NCI-H2227 (cell line): ENCODE data around the gene PIH1D2.
"Not testable (repeated sequence)": the region's sequence is repeated elsewhere in the genome, so short reads cannot be mapped to it uniquely, and the experiment has no call there.

ENCODE experiments used
- DNase-seq: peaks from one replicate; lab custom pipeline; 2025; ENCODE audit not compliant: unreplicated experiment; lab: John Stamatoyannopoulos, UW

PIH1D2 gene, protein sequence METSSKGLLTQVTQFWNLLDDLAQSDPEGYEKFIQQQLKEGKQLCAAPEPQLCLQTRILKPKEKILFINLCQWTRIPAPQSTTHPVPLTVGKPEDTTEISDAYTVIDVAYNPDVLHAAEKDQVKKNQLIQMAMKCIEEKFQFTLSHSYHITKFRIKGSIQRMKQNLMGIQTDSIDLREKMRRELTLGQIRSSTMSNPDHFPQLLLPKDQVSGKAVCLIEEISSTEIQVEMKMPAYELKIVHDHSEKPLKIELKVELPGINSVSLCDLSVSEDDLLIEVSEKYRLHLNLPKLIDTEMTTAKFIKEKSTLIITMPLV

GRCh38 chr11:112073941-112074811 lies at the start of gene PIH1D2, which contains the start of gene NKAPD1:
TSS of gene PIH1D2 (minus strand) at chr11:112074017. CDS start at chr11:112073174, 843 bp downstream.
TSS of gene NKAPD1 (plus strand) at chr11:112074299. CDS start at chr11:112075575, 1,276 bp downstream.
- peak; percentile 86 for DNase-seq

DNA sequence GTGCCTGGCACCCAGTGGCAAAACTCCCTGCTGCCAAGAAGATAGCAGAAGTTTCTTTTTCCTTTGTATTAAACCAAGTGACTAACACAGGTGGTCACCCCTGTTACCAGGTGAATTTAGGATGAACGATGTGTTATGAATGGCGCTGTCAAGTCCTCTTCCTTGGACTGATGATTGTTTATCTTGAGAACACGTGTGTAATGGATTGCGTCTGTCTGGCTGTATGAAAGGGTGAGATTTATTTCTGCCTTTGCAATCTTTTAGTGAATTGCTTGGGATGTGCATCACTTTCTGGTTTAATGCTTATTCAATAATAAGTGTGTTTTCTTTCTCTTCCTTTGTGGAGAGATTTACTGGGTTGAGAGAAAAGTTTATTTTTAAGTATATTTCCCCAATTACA lies 49.3 kb upstream of the PIH1D2 start:
- DNase-seq: no peak

DNA sequence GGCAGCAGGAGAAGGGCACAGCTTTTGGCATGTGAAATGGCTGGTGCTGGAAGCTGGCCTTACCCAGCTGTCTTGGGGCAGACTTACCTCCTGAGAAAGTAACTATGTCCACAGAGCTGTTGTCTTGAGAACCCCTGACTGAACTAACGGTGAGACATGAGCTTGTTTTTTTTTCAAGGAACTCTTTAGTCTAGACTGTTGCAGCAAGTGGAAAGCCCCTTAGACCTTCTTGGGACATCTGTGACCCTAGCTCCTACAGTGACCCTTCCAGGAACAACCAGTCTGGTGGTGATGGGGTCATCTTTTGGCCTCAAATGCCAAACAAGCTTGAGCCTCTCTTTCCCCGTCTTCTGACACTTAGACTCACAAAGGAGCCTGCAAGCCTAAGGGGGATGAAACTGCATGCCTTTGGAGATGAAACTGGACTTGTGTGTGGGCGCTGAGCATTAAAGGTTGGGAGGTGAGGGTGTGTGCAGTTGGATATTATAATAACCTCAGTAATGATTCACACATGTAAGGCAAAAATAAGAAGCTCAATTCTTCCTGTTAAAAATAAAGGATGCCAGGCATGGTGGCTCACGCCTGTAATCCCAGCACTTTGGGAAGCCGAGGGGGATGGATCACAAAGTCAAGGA lies 48.3 kb upstream of the PIH1D2 start:
- DNase-seq: no peak

- no peak for DNase-seq
These were observed 44.4 kb upstream of the PIH1D2 start for GRCh38 chr11:112118176-112118575.

GRCh38 chr11:112115386-112115785 lies 41.6 kb upstream of the PIH1D2 start:
- DNase-seq: no peak

DNA sequence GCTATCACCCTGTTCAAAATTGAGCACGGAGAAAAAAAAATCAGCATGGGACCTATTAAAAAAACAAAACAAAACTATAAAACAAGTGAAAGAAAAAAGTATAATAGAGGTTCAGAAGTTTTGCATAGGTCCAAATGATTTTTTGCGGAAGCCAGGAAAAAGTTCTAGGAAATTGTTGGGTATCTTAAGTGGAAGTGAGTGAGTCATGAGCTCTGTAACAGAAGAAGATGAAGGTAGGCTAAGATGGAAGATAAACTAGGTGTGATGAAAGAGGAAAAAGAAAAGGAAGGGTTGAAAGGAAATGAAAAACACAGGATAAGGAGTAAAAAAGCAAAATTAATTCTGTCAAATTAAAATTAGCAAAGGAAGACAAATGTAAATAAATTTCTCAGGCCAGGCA lies 40.6 kb upstream of the PIH1D2 start:
- no peak for DNase-seq

DNA sequence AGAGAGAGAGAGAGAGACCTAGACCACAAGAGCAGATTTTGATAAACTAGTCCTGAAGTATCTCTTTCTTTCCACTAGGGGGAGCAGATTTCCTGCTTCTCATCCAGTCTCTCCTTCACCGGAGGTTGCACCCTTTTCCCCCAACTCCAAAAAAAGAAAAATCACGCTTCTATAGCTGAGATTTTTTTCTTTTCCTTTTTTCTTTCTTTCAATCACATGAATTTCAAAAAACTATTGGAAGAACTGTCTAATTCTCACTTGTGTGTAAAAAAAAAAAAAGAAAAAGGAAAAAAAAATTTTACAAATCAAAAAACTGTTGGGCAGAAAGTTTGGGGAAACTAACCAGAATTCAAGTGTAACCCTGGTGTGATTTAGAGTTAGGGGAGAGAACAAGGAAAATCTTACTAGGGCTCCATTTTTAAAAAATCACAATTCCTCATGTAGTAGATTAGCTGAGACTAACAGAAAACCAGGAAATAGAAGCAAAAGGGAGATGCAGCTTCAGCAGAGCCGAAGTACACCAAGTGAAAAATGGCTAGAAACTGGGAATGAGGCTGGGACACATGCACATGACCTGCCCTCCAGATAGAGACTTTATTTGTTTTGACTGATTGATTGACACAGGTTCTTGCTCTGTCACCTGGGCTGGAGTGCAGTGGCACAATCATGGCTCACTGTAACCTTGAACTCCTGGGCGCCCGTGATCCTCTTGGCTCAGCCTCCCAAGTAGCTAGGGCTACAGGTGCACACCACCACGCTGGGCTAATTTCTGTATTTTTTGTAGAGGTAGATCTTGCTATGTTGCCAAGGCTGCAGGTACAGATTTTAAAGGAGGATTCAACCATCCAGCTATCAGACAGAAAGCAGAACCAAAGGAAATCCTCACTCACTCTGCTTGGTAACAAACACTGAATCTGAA lies 40.0 kb upstream of the PIH1D2 start:
- peak; percentile 47 for DNase-seq

DNA sequence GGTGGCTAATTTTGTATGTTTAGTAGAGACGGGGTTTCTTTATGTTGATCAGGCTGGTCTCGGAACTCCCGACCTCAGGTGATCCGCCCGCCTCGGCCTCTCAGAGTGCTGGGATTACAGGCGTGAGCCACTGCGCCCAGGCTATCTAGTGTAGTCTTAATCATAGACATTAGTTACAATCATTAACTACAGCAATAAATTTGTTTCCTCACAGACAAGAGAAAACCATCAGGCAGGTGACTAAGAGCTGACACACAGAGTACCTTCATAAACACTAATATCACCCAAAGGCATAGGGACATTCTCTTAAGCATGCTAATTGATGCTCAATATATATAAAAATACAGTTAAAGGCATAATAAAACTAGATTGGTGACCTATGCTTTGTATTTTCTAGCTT lies 32.3 kb upstream of the PIH1D2 start:
- peak; percentile 6 for DNase-seq

DNA sequence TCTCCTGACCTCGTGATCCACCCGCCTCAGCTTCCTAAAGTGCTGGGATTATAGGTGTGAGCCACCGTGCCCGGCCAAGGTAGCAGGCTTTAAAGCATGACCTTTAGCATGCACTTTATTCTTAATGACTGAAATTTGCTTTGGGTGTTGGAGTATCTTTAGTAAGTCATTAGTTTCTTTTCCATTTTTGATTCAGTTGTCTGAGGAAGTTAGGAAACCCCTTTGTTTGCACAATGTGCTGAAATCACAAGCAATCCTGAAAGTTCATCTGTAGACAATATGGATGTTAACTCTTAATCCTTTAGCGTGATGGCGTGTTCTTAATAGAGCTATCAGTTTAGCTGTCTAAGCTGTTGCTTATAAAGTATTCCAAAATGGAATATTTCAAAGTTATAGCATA lies 29.6 kb upstream of the PIH1D2 start:
- DNase-seq: no peak

DNA sequence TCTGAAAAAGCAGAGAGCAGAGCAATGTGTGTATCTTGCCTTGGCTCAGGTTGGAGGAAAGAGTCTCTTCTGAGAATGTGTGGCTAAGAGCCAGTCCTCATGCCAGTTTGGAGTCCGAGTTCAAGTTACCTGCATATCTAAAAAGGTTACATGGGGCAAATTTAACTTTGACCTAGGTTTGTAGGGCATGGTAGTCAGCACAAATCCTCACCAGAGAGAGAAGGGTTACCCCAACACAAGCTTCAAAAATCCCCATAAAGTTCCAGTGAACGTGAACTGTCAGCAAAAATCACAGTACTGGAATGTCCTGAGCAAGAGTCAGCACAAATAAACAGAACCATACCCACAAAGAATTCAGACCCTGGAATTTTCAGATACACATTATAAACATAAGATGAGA lies 26.6 kb upstream of the PIH1D2 start:
- DNase-seq: no peak

DNA sequence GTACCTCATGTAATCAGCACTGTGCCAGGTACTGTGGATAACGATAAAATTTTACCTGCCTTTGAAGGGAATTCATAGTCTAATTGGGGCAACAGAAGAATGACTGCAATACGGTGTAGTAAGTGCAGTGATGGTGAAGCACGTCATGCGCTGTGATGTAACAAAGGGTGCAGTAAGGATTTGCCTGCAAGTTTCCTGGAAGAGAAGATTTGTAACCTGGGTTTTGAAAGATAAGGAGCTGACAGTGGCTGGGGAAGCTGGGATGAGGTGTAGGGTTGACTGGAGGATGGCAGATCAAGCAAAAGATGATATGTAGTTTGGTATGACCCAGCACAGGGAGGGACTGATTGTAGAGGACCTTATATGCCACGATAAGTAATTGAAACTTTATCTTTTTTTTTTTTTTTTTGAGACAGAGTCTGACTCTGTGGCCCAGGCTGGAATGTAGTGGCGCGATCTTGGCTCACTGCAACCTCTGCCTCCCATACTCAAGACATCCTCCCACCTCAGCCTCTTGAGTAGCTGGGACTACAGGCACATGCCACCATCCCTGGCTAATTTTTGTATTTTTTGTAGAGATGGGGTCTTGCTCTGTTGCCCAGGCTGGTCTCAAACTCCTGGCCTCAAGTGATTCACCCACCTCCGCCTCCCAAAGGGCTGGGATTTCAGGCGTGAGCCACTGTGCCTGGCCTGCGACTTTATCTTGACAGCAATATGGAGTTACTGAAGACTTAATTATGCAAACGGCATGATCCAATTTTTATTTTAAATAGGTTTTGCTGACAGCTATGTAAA lies 24.1 kb upstream of the PIH1D2 start:
- DNase-seq: no peak

DNA sequence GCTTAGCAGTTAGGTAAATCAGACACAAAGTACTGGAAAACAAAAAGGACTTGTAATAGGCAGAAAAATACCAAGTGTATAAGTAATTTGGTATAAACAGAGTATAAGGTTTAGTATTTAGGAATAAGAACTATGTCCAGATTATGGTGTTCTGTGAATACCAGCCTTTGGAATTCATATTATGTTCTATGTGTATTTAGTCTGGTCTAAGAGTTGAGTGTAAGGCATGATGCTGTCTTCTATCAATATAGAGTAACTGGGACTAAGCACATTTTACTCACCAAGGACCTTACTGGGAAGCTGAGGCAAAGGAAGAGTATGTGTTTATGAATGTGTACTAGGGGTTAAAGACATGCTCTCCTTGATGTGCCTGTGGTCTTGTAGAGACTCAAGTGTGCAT lies 22.4 kb upstream of the PIH1D2 start:
- DNase-seq: no peak

DNA sequence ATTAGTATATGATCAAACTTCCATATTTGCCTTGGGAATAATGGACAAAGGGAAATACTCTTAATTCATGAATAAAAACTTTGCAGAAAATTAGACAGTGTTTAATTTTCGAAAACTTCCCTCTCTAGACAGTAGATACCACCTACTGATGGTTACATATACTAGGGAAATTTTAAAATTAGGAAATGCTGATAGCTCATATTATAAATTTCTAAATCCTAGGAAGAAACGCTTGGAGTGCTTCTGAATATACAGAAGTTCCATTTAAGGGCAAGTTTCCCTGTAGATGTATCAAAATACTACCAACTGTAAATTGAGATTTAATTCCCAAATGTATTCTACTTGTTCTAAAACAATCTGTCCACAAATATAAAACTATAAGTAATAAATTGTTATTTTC lies 21.5 kb upstream of the PIH1D2 start:
- DNase-seq: not testable (repeated sequence)

DNA sequence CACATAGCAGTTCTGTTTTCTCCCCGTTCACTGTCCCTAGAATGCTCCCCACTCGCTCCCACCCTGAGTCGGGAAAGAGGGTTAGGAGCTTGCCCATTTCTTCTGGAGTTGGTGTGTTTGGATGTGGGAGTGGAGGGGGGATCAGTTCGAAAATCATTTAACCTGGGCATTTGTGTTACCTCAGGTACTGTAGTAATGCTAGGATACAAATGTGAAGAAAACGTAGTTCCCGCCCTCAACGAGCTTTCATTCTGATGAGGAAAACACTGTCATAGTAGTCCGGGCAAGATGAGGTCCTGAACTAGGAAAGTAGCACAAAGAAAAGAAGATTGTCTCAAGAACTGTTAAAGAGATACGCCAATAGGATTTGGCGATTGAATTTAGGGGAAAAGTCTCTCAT lies 13.4 kb upstream of the PIH1D2 start:
- DNase-seq: peak; percentile 2

DNA sequence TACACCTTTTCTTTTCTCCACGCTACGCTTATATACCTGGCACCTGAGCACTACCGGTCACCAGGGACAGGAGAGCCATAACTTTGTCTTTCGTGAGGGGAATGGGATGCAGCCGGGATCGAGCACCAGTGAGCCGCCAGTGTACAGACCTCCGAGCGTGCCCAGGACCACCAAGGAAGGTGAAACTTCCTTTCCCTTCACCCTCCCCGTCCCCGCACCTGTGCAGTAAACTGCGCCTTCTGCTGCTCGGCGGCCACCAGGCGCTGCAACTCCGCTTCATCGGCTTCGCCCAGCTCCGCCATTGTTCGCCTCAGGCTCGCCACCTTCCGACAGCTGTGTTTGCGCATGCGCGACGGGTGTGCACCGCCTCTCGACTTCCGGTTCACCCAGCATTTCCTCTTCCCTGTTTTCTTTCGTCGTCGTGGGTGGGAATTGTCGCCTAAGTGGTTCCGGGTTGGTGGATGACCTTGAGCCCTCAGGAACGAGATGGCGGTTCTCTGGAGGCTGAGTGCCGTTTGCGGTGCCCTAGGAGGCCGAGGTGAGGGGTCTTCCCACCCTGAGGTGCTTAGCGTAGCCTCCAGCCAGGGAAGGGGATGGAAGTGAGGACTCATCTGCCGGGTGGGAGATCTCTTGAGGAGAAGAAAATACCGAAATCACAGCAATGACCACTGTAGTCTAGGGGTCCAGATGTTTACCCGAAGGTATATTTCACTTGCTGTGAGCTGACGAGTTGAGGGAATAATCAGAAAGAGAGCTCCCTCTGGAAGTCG lies 12.8 kb upstream of the PIH1D2 start, which contains the start of the genes SDHD and TIMM8B:
TSS of gene SDHD (plus strand) at position 452 of the 770 bp plus-strand sequence. CDS start at position 487, 35 bp downstream.
TSS of gene TIMM8B (minus strand) at position 335 of the 770 bp plus-strand sequence. CDS start at position 302, 33 bp downstream.
- DNase-seq: peak; percentile 95

DNA sequence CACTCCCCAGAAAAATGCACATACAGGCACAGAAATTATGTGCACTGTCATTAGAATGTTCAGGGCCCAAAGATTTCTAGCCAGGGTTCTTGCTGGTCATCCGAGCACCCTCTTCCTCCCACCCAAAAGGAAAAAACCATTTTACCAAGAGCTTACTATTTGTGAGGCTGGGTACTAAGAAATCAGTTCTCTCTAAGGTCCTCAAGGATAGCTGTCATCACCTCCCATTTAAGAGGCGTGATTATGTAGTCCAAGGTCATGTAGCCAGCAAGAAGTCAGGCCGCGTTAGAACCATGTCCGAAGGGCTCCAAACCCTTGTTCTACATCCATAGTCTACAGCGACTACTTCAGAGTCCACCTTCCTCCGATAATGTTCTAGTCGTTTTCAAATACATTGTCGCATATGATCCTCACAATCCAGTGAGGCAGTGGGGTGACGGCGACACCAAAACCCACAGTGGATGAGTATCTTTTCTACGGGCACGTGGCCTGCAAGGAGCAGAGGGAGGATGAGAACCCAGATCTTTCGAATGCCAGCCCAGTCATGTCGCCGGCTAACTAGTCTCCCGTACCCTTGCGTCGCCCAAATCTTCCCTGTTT lies 12.1 kb upstream of the PIH1D2 start:
- DNase-seq: no peak

- no peak for DNase-seq
These were observed 8.9 kb upstream of the PIH1D2 start for GRCh38 chr11:112082729-112083128.

GRCh38 chr11:112062923-112063322 lies 10.9 kb downstream of the PIH1D2 start:
- no peak for DNase-seq
